ENCODE data around the gene UCP2.

UCP2 gene

DNA sequence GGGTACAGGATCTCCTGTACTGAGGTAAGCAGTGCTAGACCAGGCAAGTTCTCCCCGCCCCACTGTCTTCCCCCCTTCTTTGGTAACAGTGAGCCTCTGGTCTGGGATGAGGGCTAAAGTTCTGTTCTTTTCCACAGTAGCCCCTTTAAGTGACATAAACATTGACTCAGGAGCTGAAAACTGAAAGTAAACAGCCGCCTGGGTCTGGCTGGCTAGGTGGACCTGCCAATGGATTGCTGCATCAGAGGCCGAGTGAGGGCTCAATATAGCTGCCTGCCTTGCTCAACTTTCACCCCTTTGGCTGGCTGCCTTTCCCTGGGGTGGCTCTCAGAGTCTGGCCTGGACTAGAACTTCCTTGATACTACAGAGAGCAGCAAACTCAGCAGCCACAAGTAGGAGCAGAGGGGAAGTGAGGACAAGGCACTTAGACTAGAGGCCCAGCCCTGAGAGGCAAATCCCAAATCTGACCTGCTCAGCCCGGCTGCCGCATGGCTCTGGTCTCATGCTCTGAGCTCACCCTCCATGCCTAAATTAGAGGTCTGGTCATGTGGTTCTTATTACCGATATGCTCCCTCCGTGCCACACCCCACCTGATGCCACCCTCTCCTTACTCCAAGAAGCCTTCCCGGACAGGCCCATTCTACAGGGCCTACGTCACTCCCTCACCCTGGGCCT is 35.8 kb upstream of the UCP2 start:
- TF ChIP-seq, protein P1, sequence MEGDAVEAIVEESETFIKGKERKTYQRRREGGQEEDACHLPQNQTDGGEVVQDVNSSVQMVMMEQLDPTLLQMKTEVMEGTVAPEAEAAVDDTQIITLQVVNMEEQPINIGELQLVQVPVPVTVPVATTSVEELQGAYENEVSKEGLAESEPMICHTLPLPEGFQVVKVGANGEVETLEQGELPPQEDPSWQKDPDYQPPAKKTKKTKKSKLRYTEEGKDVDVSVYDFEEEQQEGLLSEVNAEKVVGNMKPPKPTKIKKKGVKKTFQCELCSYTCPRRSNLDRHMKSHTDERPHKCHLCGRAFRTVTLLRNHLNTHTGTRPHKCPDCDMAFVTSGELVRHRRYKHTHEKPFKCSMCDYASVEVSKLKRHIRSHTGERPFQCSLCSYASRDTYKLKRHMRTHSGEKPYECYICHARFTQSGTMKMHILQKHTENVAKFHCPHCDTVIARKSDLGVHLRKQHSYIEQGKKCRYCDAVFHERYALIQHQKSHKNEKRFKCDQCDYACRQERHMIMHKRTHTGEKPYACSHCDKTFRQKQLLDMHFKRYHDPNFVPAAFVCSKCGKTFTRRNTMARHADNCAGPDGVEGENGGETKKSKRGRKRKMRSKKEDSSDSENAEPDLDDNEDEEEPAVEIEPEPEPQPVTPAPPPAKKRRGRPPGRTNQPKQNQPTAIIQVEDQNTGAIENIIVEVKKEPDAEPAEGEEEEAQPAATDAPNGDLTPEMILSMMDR (IDR thresholded peaks at IDR 0.05) = no peak
- Histone ChIP-seq H3K36me3 (peaks cover 0 to 19% (median 8%) of the 10 kb centered on the region in 3 donors), H3K9me3 (no peaks in the 10 kb centered on the region)

DNA sequence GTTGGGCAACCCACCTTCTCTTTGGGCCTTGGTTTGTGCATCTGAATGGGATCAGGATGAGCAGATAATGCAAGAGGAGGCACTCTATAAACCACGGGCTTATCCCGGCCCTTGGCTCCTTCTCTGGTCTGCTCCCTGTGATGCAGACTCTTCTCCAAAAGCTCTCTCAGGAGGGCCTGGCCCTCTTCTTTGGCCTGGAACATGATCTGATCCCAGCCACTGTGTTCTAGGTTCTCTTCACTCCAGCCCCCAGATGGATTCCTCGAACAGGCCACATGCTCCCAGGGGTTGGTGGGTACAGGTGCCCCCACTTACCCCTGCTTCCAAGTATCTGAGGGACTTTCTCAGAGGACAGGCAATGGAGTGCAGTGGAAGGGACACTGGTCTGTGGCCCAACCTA is 35.0 kb upstream of the UCP2 start:
- intact Hi-C loops (cut with DNase I; ENCODE audit: low total_unique reads) = loop anchor here (5.0 kb wide), 1 partner anchor 35 kb away; the partner anchor contains the start of gene UCP2
- no peaks in the 10 kb centered on the region for H3K9me3 ChIP-seq
- H3K4me1 ChIP-seq = peaks cover 0 to 24% (median 18%) of the 10 kb centered on the region in 4 donors
- no peak for DNase-seq
- H3K27ac ChIP-seq = peak overlapping the region; percentile 75 to 81
- peaks cover 5 to 27% (median 14%) of the 10 kb centered on the region in 3 donors for H3K36me3 ChIP-seq
- TF ChIP-seq, protein P1 (IDR thresholded peaks at IDR 0.05) = no peak
- H3K4me3 ChIP-seq = no peak overlapping the region
- no peaks in the 10 kb centered on the region for H3K27me3 ChIP-seq

More for the DNA sequence above, 35.8 kb upstream of the UCP2 start:
- intact Hi-C loops (cut with DNase I; ENCODE audit: low total_unique reads) = loop anchor here (5.0 kb wide), 1 partner anchor 36 kb away; the partner anchor contains the start of gene UCP2
- H3K4me3 ChIP-seq = no peak overlapping the region
- no peaks in the 10 kb centered on the region for H3K27me3 ChIP-seq
- H3K4me1 ChIP-seq = peaks cover 0 to 24% (median 18%) of the 10 kb centered on the region in 4 donors
- peak; percentile 96 to 97 for DNase-seq
- peak overlapping the region; percentile 75 to 81 for H3K27ac ChIP-seq

DNA sequence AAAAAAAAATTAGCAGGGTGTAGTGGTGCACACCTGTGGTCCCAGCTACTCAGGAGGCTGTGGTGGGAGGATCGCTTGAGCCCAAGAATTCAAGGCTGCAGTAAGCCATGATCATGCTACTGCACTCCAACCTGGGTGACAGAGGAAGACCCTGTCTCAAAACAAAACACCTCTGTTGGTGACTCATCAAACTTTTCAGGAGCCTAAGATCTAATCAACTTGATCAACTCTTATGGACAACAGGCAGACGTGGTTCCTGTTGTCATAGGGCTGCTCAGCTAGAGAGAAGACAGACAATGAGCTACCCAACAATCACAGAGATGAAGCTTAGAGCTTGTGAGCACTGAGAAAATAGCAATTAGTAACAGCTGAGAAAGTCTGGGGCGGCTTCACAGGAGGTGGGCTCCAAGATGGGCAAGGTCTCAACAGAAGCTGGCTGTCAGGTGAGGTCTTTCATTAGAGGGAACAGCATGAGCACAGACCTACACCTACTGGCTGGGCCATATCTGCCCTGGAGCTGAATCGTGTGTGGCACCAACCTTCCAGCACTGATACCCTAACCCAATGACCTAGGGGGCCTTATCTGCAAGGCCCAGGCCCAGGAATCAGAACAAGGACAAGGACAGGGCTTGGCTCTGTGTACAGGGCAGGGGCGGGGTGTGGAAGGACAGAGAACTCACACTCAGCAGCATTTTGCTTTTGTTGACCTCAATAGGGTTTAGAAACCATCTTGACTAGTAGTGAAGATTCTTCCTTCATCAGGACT is 33.5 kb upstream of the UCP2 start:
- Histone ChIP-seq H3K4me3 (no peak overlapping the region), H3K27ac (no peak overlapping the region), H3K4me1 (peaks cover 0 to 24% (median 18%) of the 10 kb centered on the region in 4 donors), H3K9me3 (no peaks in the 10 kb centered on the region), H3K36me3 (peaks cover 5 to 42% (median 14%) of the 10 kb centered on the region in 3 donors), H3K27me3 (no peaks in the 10 kb centered on the region)
- TF ChIP-seq, protein P1 (IDR thresholded peaks at IDR 0.05) = no peak
- DNase-seq = no peak
- intact Hi-C loops (cut with DNase I; ENCODE audit: low total_unique reads) = loop anchor here (5.0 kb wide), 1 partner anchor 34 kb away; the partner anchor contains the start of gene UCP2

DNA sequence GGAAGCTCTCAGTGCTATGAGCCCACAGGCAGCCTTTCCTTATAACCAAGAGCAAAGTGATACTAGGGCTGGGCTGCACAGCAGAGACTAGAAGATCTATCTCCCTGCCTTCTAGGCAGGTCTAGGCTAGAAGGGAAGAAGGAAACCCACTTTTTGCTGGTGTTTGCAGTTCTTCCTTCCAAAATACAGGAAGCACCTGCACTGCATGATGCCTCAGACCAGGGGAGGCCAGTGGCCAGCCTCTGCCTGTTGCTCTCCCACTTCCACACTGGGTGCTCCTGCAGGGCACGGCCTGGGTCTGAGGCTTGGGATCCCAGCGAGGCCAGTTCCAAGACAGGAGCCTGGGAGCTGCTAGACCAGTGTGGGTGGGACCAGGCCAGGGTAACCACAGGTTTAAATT is 32.2 kb upstream of the UCP2 start:
- Histone ChIP-seq H3K27ac (no peak overlapping the region), H3K36me3 (peaks cover 5 to 42% (median 14%) of the 10 kb centered on the region in 3 donors), H3K27me3 (no peaks in the 10 kb centered on the region), H3K4me3 (no peak overlapping the region), H3K4me1 (peaks cover 0 to 22% (median 18%) of the 10 kb centered on the region in 4 donors), H3K9me3 (no peaks in the 10 kb centered on the region)
- TF ChIP-seq, protein P1 (IDR thresholded peaks at IDR 0.05) = no peak
- DNase-seq = no peak
- intact Hi-C loops (cut with DNase I; ENCODE audit: low total_unique reads) = loop anchor here (5.0 kb wide), 1 partner anchor 33 kb away; the partner anchor contains the start of gene UCP2

DNA sequence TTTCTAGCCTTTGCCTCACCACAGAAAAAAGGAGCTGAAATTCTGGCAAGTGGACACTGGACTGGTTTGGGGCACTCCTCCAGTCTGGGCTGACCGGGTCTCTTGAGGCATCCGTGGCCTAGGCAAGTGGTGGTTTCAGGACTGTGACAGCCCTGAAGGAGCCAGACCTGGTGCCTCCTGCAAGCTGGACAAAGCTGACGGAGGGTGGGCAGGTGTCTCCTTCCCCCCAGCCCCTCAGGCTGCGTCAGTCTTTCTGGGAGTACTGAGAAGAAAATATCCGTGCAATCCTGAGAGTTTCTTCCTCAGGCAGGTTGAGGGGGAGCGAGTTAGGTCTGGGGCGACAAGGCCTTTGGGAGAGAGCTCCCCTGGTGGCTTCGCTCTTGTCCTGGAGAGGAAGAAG is 30.5 kb upstream of the UCP2 start:
- no peaks in the 10 kb centered on the region for H3K9me3 ChIP-seq

More for the DNA sequence above, 30.5 kb upstream of the UCP2 start:
- Histone ChIP-seq H3K27me3 (no peaks in the 10 kb centered on the region), H3K4me3 (no peak overlapping the region), H3K27ac (no peak overlapping the region), H3K4me1 (peaks cover 0 to 5% (median 3%) of the 10 kb centered on the region in 4 donors), H3K36me3 (peaks cover 5 to 48% (median 14%) of the 10 kb centered on the region in 3 donors)
- no peak for DNase-seq
- intact Hi-C loops (cut with DNase I; ENCODE audit: low total_unique reads) = no loop called here
- TF ChIP-seq, protein P1 (IDR thresholded peaks at IDR 0.05) = no peak

Data from tibial artery (tissue), 4 donors.